ENCODE data around the gene GARIN5B. TPM values are rescaled to one million over a fixed set of nuclear protein-coding genes. Genes with fewer than 3 reads are reported as not detected.

Gene GARIN5B
- total RNA-seq, 1 experiment from 2014 or later: not detected

- peak; percentile 93 for DNase-seq (ENCODE audit: low spot score)
- CTCF ChIA-PET: interaction anchor here (1.2 to 3.4 kb wide), 4 partner anchors 18 to 154 kb away, joined by 3 to 26 read pairs (median 6); partner anchors contain the start of genes DNAAF3 and KMT5C
- TF ChIP-seq SP1 (CRISPR knock-in tag; conservative IDR thresholded peaks at IDR 0.05) (no peak), USF2 (CRISPR knock-in tag; IDR thresholded peaks at IDR 0.05) (0 out of 2 replicates have a peak, but pooled peaks have one; percentile 19)
Measured at GRCh38 chr19:55319785-55320184, 43.3 kb downstream of the GARIN5B start.

GRCh38 chr19:55316646-55317045 lies 46.4 kb downstream of the GARIN5B start:
- peaks cover 9% of the 10 kb centered on the region for H3K4me1 Mint-ChIP-seq
- ChIA-PET POLR2A (no interaction called here), CTCF (interaction anchor here (0.8 to 1.6 kb wide), 2 partner anchors 15 to 32 kb away, joined by 3 to 7 read pairs; no protein-coding TSS in a partner anchor)
- H3K36me3 Mint-ChIP-seq: no peaks in the 10 kb centered on the region
- ATAC-seq (no peak), DNase-seq (ENCODE audit: low spot score) (no peak)
- H3K4me3 Mint-ChIP-seq: no peak overlapping the region
- peaks cover 12% of the 10 kb centered on the region for H3K27me3 Mint-ChIP-seq (ENCODE audit: low read depth)
- H3K9me3 Mint-ChIP-seq: no peaks in the 10 kb centered on the region
- no peak overlapping the region for H3K27ac Mint-ChIP-seq
- no peak for TF ChIP-seq RORB (CRISPR knock-in tag; IDR thresholded peaks at IDR 0.05)
- TF ChIP-seq ZNF263 (CRISPR knock-in tag; IDR thresholded peaks at IDR 0.05; ENCODE audit: low read depth): no peak
- TF ChIP-seq NFYB (CRISPR knock-in tag; conservative IDR thresholded peaks at IDR 0.05; ENCODE audit: low read depth): no peak
- TF ChIP-seq E2F4 (CRISPR knock-in tag; IDR thresholded peaks at IDR 0.05; ENCODE audit: borderline replicate concordance, low read depth): no peak
- no peak for TF ChIP-seq KAT7 (CRISPR knock-in tag; IDR thresholded peaks at IDR 0.05; ENCODE audit: borderline replicate concordance)
- TF ChIP-seq SMAD3 (CRISPR knock-in tag; IDR thresholded peaks at IDR 0.05; ENCODE audit: borderline replicate concordance): no peak
- TF ChIP-seq ELF4 (CRISPR knock-in tag; IDR thresholded peaks at IDR 0.05; ENCODE audit: low read depth): no peak
- TF ChIP-seq STAT6 (CRISPR knock-in tag; conservative IDR thresholded peaks at IDR 0.05; ENCODE audit: low read depth): no peak
- TF ChIP-seq ZMAT4 (CRISPR knock-in tag; IDR thresholded peaks at IDR 0.05): no peak
- TF ChIP-seq GTF2I (CRISPR knock-in tag; conservative IDR thresholded peaks at IDR 0.05): no peak
- no peak for TF ChIP-seq IRF1 (CRISPR knock-in tag; IDR thresholded peaks at IDR 0.05)
- TF ChIP-seq IRF2 (CRISPR knock-in tag; IDR thresholded peaks at IDR 0.05; ENCODE audit: borderline replicate concordance, low read depth): no peak
- TF ChIP-seq ZNF512 (CRISPR knock-in tag; IDR thresholded peaks at IDR 0.05; ENCODE audit: borderline replicate concordance): no peak
- TF ChIP-seq CREM (CRISPR knock-in tag; IDR thresholded peaks at IDR 0.05): no peak
- TF ChIP-seq ATF6 (CRISPR knock-in tag; IDR thresholded peaks at IDR 0.05): no peak
- TF ChIP-seq PREB (CRISPR knock-in tag; IDR thresholded peaks at IDR 0.05; ENCODE audit: borderline replicate concordance): no peak
- TF ChIP-seq GRHL2 (CRISPR knock-in tag; IDR thresholded peaks at IDR 0.05; ENCODE audit: insufficient replicate concordance, severe bottlenecking): no peak

More at GRCh38 chr19:55319785-55320184, 43.3 kb downstream of the GARIN5B start:
- Mint-ChIP-seq H3K4me1 (peaks cover 18% of the 10 kb centered on the region), H3K4me3 (peak overlapping the region; percentile 71), H3K36me3 (no peaks in the 10 kb centered on the region), H3K27ac (peak overlapping the region; percentile 39), H3K9me3 (no peaks in the 10 kb centered on the region), H3K27me3 (ENCODE audit: low read depth) (peaks cover 27% of the 10 kb centered on the region)
- peak; percentile 98 for ATAC-seq
- POLR2A ChIA-PET: interaction anchor here (0.6 to 1.3 kb wide), 2 partner anchors 19 to 125 kb away, joined by 3 read pairs; no protein-coding TSS in a partner anchor

All from WTC11 (cell line).